HG02885 (cell line): ENCODE data around the gene CPB1.

Experiments used
- ATAC-seq: cut with Tn5 transposase; IDR thresholded peaks from one replicate; pipeline ENCODE4 v1.9.1; 2021; ENCODE audit warnings: mild to moderate bottlenecking; ENCODE audit not compliant: unreplicated experiment, poor library complexity

CPB1 gene

GRCh38 chr3:148828136-148828690 is 602 bp downstream of the CPB1 start:
- ATAC-seq = no peak

GRCh38 chr3:148829926-148830325 is 2.3 kb downstream of the CPB1 start:
- ATAC-seq = no peak

GRCh38 chr3:148833223-148833622 is 5.6 kb downstream of the CPB1 start:
- ATAC-seq = no peak

- ATAC-seq = peak; percentile 63
These were observed 12.2 kb downstream of the CPB1 start for GRCh38 chr3:148839805-148840204.

GRCh38 chr3:148840451-148840850 is 12.8 kb downstream of the CPB1 start:
- ATAC-seq = no peak

GRCh38 chr3:148845756-148846395 is 18.3 kb downstream of the CPB1 start:
- ATAC-seq = no peak

- ATAC-seq = no peak
These were observed 19.7 kb downstream of the CPB1 start for GRCh38 chr3:148847351-148847750.

GRCh38 chr3:148848410-148848809 is 20.8 kb downstream of the CPB1 start:
- ATAC-seq = no peak

GRCh38 chr3:148852271-148852992 is 24.8 kb downstream of the CPB1 start:
- no peak for ATAC-seq

GRCh38 chr3:148853076-148853475 is 25.5 kb downstream of the CPB1 start:
- no peak for ATAC-seq

GRCh38 chr3:148854061-148854460 is 26.4 kb downstream of the CPB1 start:
- ATAC-seq = no peak

GRCh38 chr3:148856384-148856783 is 28.8 kb downstream of the CPB1 start:
- no peak for ATAC-seq

GRCh38 chr3:148857316-148857715 is 29.7 kb downstream of the CPB1 start:
- no peak for ATAC-seq

- ATAC-seq = peak; percentile 81
These were observed 33.8 kb downstream of the CPB1 start for GRCh38 chr3:148861277-148861869.

- no peak for ATAC-seq
These were observed 35.7 kb downstream of the CPB1 start for GRCh38 chr3:148863297-148863696.

- ATAC-seq = no peak
These were observed 36.2 kb downstream of the CPB1 start for GRCh38 chr3:148863814-148864213.

GRCh38 chr3:148865049-148865448 is 37.4 kb downstream of the CPB1 start, which contains the start of gene CPA3:
CPA3 (plus strand) TSS chr3:148865296; CDS start chr3:148865308, 12 bp downstream.
- no peak for ATAC-seq

GRCh38 chr3:148866261-148866660 is 38.6 kb downstream of the CPB1 start:
- no peak for ATAC-seq

- no peak for ATAC-seq
These were observed 45.8 kb downstream of the CPB1 start for GRCh38 chr3:148873270-148873927.

GRCh38 chr3:148873977-148874376 is 46.4 kb downstream of the CPB1 start:
- no peak for ATAC-seq

GRCh38 chr3:148878095-148878494 is 50.5 kb downstream of the CPB1 start:
- ATAC-seq = no peak
